Myocyte (in vitro differentiated cells): ENCODE data around the gene ATL3. TPM values are rescaled to one million over a fixed set of nuclear protein-coding genes. Genes with fewer than 3 reads are reported as not detected.
A peak's percentile ranks its signal among the peaks of the same experiment; 100 is the strongest.
"Not testable (repeated sequence)": the region's sequence is repeated elsewhere in the genome, so short reads cannot be mapped to it uniquely, and the experiment has no call there.

Experiments
- DNase-seq: peaks from one replicate; pipeline ENCODE4 v3.0.0-alpha.2; 2012; ENCODE audit warnings: low read depth
- polyA plus RNA-seq: library from polyadenylated mRNA; unstranded; fragments of >200 nt; gene quantifications from one replicate; pipeline ENCODE4 v1.2.1, GENCODE V29; 2012; ENCODE audit warnings: missing spikeins
- total RNA-seq: library from RNA; depleted of rRNA; stranded (reverse); fragments of >200 nt; gene quantifications from 2 replicates; pipeline ENCODE4 v1.2.3, GENCODE V29; 2014

ATL3 gene
- total RNA-seq: 28.2 and 30.8 TPM in 2 replicates
- polyA plus RNA-seq: 18.4 TPM

GRCh38 chr11:63671322-63672155 is at the start of gene ATL3:
Gene ATL3, minus strand, starts transcription at chr11:63671376. Its CDS starts 41 bp downstream, at chr11:63671335.
- DNase-seq: peak; percentile 97

- no peak for DNase-seq
Measured at GRCh38 chr11:63720611-63721010, 49.4 kb upstream of the ATL3 start.

- DNase-seq: no peak
Measured at GRCh38 chr11:63719987-63720386, 48.8 kb upstream of the ATL3 start.

GRCh38 chr11:63719001-63719400 is 47.8 kb upstream of the ATL3 start:
- no peak for DNase-seq

GRCh38 chr11:63716046-63716445 is 44.9 kb upstream of the ATL3 start:
- no peak for DNase-seq

GRCh38 chr11:63713766-63714165 is 42.6 kb upstream of the ATL3 start:
- no peak for DNase-seq

GRCh38 chr11:63711838-63712237 is 40.7 kb upstream of the ATL3 start:
- no peak for DNase-seq

- peak; percentile 28 for DNase-seq
Measured at GRCh38 chr11:63710476-63711217, 39.5 kb upstream of the ATL3 start.

- DNase-seq: no peak
Measured at GRCh38 chr11:63709336-63709884, 38.2 kb upstream of the ATL3 start.

GRCh38 chr11:63708764-63709163 is 37.6 kb upstream of the ATL3 start:
- no peak for DNase-seq

- DNase-seq: no peak
Measured at GRCh38 chr11:63705526-63705925, 34.4 kb upstream of the ATL3 start.

GRCh38 chr11:63699896-63700295 is 28.7 kb upstream of the ATL3 start:
- DNase-seq: no peak

- no peak for DNase-seq
Measured at GRCh38 chr11:63698976-63699733, 28.0 kb upstream of the ATL3 start.

- DNase-seq: no peak
Measured at GRCh38 chr11:63694596-63694995, 23.4 kb upstream of the ATL3 start.

- DNase-seq: no peak
Measured at GRCh38 chr11:63687845-63688244, 16.7 kb upstream of the ATL3 start.

GRCh38 chr11:63686926-63687325 is 15.8 kb upstream of the ATL3 start:
- no peak for DNase-seq

- DNase-seq: not testable (repeated sequence)
Measured at GRCh38 chr11:63685158-63685721, 14.1 kb upstream of the ATL3 start.

GRCh38 chr11:63683133-63683991 is 12.2 kb upstream of the ATL3 start:
- no peak for DNase-seq

- no peak for DNase-seq
Measured at GRCh38 chr11:63682066-63683021, 11.2 kb upstream of the ATL3 start.
